Measurements from ENCODE around the gene TARM1. TPM values are rescaled to one million over a fixed set of nuclear protein-coding genes. Genes with fewer than 3 reads are reported as not detected.

The TARM1 gene
- total and polyA plus RNA-seq, 2 experiments from 2014 or later: not detected

- DNase-seq (ENCODE audit: low spot score) (no peak), ATAC-seq (no peak)
- no peak overlapping the region for H3K27ac Mint-ChIP-seq
- Histone ChIP-seq H3K79me2 (replicated peaks; ENCODE audit: insufficient read depth) (peaks cover 22% of the 10 kb centered on the region), H3K36me3 (ENCODE audit: insufficient read depth) (peaks cover 12% of the 10 kb centered on the region), H4K20me1 (replicated peaks; ENCODE audit: insufficient read depth) (peaks cover 19% of the 10 kb centered on the region), H3K4me3 (no peak overlapping the region), H3F3A (replicated peaks; ENCODE audit: low read depth) (0 out of 2 replicates have a peak, but pooled peaks cover 3% of the 10 kb centered on the region), H3K4me2 (no peak overlapping the region), H3K9me2 (ENCODE audit: insufficient read depth) (no peaks in the 10 kb centered on the region), H3K27me3 (ENCODE audit: insufficient read depth) (no peaks in the 10 kb centered on the region), H3K4me1 (ENCODE audit: insufficient read depth) (peaks cover 5% of the 10 kb centered on the region; the same call in 1 of the 2 replicates), H2AFZ (no peak overlapping the region), H3K27ac (ENCODE audit: low read depth) (no peak overlapping the region)
- H3K36me3 Mint-ChIP-seq (ENCODE audit: low read depth): peaks cover 52% of the 10 kb centered on the region
- H3K9me3 Mint-ChIP-seq: no peaks in the 10 kb centered on the region; the same call in 1 of the 3 replicates
- no peak for TF ChIP-seq JUNB (IDR thresholded peaks at IDR 0.05; ENCODE audit: unreplicated experiment)
- no peak for TF ChIP-seq ZNF331 (CRISPR knock-in tag; IDR thresholded peaks at IDR 0.05; ENCODE audit: low read depth)
- no peak for TF ChIP-seq ETS1 (IDR thresholded peaks at IDR 0.05)
- no peak for TF ChIP-seq ZNF114 (CRISPR knock-in tag; IDR thresholded peaks at IDR 0.05)
- TF ChIP-seq CREB1 (CRISPR knock-in tag; IDR thresholded peaks at IDR 0.05; ENCODE audit: low read depth): no peak
- TF ChIP-seq, protein P1, sequence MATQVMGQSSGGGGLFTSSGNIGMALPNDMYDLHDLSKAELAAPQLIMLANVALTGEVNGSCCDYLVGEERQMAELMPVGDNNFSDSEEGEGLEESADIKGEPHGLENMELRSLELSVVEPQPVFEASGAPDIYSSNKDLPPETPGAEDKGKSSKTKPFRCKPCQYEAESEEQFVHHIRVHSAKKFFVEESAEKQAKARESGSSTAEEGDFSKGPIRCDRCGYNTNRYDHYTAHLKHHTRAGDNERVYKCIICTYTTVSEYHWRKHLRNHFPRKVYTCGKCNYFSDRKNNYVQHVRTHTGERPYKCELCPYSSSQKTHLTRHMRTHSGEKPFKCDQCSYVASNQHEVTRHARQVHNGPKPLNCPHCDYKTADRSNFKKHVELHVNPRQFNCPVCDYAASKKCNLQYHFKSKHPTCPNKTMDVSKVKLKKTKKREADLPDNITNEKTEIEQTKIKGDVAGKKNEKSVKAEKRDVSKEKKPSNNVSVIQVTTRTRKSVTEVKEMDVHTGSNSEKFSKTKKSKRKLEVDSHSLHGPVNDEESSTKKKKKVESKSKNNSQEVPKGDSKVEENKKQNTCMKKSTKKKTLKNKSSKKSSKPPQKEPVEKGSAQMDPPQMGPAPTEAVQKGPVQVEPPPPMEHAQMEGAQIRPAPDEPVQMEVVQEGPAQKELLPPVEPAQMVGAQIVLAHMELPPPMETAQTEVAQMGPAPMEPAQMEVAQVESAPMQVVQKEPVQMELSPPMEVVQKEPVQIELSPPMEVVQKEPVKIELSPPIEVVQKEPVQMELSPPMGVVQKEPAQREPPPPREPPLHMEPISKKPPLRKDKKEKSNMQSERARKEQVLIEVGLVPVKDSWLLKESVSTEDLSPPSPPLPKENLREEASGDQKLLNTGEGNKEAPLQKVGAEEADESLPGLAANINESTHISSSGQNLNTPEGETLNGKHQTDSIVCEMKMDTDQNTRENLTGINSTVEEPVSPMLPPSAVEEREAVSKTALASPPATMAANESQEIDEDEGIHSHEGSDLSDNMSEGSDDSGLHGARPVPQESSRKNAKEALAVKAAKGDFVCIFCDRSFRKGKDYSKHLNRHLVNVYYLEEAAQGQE (IDR thresholded peaks at IDR 0.05; ENCODE audit: unreplicated experiment): no peak
- no peak for TF ChIP-seq NANOG (IDR thresholded peaks at IDR 0.05; ENCODE audit: borderline replicate concordance)
- TF ChIP-seq STAT1 (IDR thresholded peaks at IDR 0.05; ENCODE audit: unreplicated experiment): no peak
- no peak for TF ChIP-seq CTCF (conservative IDR thresholded peaks at IDR 0.05; ENCODE audit: low read depth in 2 of 2)
- TF ChIP-seq, protein P2, sequence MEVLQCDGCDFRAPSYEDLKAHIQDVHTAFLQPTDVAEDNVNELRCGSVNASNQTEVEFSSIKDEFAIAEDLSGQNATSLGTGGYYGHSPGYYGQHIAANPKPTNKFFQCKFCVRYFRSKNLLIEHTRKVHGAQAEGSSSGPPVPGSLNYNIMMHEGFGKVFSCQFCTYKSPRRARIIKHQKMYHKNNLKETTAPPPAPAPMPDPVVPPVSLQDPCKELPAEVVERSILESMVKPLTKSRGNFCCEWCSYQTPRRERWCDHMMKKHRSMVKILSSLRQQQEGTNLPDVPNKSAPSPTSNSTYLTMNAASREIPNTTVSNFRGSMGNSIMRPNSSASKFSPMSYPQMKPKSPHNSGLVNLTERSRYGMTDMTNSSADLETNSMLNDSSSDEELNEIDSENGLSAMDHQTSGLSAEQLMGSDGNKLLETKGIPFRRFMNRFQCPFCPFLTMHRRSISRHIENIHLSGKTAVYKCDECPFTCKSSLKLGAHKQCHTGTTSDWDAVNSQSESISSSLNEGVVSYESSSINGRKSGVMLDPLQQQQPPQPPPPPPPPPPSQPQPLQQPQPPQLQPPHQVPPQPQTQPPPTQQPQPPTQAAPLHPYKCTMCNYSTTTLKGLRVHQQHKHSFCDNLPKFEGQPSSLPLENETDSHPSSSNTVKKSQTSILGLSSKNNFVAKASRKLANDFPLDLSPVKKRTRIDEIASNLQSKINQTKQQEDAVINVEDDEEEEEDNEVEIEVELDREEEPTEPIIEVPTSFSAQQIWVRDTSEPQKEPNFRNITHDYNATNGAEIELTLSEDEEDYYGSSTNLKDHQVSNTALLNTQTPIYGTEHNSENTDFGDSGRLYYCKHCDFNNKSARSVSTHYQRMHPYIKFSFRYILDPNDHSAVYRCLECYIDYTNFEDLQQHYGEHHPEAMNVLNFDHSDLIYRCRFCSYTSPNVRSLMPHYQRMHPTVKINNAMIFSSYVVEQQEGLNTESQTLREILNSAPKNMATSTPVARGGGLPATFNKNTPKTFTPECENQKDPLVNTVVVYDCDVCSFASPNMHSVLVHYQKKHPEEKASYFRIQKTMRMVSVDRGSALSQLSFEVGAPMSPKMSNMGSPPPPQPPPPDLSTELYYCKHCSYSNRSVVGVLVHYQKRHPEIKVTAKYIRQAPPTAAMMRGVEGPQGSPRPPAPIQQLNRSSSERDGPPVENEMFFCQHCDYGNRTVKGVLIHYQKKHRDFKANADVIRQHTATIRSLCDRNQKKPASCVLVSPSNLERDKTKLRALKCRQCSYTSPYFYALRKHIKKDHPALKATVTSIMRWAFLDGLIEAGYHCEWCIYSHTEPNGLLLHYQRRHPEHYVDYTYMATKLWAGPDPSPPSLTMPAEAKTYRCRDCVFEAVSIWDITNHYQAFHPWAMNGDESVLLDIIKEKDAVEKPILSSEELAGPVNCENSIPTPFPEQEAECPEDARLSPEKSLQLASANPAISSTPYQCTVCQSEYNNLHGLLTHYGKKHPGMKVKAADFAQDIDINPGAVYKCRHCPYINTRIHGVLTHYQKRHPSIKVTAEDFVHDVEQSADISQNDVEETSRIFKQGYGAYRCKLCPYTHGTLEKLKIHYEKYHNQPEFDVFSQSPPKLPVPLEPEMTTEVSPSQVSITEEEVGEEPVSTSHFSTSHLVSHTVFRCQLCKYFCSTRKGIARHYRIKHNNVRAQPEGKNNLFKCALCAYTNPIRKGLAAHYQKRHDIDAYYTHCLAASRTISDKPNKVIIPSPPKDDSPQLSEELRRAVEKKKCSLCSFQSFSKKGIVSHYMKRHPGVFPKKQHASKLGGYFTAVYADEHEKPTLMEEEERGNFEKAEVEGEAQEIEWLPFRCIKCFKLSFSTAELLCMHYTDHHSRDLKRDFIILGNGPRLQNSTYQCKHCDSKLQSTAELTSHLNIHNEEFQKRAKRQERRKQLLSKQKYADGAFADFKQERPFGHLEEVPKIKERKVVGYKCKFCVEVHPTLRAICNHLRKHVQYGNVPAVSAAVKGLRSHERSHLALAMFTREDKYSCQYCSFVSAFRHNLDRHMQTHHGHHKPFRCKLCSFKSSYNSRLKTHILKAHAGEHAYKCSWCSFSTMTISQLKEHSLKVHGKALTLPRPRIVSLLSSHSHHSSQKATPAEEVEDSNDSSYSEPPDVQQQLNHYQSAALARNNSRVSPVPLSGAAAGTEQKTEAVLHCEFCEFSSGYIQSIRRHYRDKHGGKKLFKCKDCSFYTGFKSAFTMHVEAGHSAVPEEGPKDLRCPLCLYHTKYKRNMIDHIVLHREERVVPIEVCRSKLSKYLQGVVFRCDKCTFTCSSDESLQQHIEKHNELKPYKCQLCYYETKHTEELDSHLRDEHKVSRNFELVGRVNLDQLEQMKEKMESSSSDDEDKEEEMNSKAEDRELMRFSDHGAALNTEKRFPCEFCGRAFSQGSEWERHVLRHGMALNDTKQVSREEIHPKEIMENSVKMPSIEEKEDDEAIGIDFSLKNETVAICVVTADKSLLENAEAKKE (CRISPR knock-in tag; IDR thresholded peaks at IDR 0.05): no peak
- TF ChIP-seq EZH2 (IDR thresholded peaks at IDR 0.05; ENCODE audit: low read depth, unreplicated experiment): no peak
- TF ChIP-seq EZH2phosphoT487 (IDR thresholded peaks at IDR 0.05; ENCODE audit: unreplicated experiment): no peak
- TF ChIP-seq POLR2AphosphoS5 (IDR thresholded peaks at IDR 0.05; ENCODE audit: low read depth): no peak
- peaks cover 7% of the 10 kb centered on the region for H3K4me1 Mint-ChIP-seq
- H3K27me3 Mint-ChIP-seq (ENCODE audit: insufficient read depth, low read depth, poor library complexity): peaks cover 24% of the 10 kb centered on the region
- H3K4me3 Mint-ChIP-seq: no peak overlapping the region
Measured at GRCh38 chr19:54106716-54107115, 25.6 kb upstream of the TARM1 start.

Data from GM23338 (cell line).